SKM-1 treated with dmso at 0.1 percent for 144 hours (cell line): ENCODE data around the gene OR2AT4.
"Not testable (repeated sequence)": the region's sequence is repeated elsewhere in the genome, so short reads cannot be mapped to it uniquely, and the experiment has no call there.

Source experiments
- DNase-seq: peaks from one replicate; lab custom pipeline; 2025; ENCODE audit not compliant: unreplicated experiment; lab: John Stamatoyannopoulos, UW

Gene OR2AT4

DNA sequence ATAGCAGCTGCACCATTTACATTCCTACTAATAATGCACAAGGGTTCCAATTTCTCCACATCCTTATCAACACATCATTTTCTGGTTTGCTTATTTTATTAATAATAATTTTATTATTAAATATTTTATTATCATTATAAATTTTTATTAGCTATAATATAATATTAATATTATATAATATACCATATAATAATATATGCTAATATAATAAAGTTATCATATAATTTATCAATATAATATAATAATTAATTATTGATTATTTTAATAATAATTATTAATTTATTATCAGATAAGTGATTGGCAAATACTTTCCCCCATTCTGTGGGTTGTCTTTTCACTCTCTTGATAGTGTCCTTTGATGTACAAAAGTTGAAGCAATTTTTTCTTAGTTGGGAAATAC, 27.7 kb downstream of the OR2AT4 start:
- DNase-seq, result no peak

GRCh38 chr11:75068559-75068958, 28.1 kb downstream of the OR2AT4 start:
- DNase-seq, result no peak

GRCh38 chr11:75066061-75066460, 30.6 kb downstream of the OR2AT4 start:
- no peak for DNase-seq

GRCh38 chr11:75063741-75064314, 32.8 kb downstream of the OR2AT4 start:
- DNase-seq, result no peak

- DNase-seq, result no peak
Observed at GRCh38 chr11:75059299-75059698, 37.4 kb downstream of the OR2AT4 start.

- DNase-seq, result no peak
Observed at GRCh38 chr11:75056814-75057213, 39.9 kb downstream of the OR2AT4 start.

GRCh38 chr11:75055511-75055910, 41.2 kb downstream of the OR2AT4 start:
- DNase-seq, result no peak

DNA sequence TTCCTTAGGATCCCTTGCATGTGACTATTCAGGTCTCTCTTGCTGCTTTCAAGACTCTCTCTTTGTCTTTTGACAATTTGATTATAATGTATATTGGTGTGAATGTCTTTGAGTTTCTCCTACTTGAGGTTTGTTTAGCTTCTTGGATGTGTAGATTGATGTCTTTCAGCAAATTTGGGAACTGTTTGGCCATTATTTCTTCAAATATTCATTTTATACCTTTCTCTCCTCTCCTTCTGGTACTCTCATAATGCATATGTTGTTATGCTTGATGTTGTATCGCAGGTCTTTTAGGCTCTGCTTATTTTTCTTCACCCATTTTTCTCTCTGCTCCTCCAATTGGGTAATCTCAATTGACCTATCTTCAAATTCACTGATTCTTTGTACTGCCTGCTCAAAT, 44.2 kb downstream of the OR2AT4 start:
- DNase-seq, result no peak

- no peak for DNase-seq
Observed at GRCh38 chr11:75051043-75051442, 45.6 kb downstream of the OR2AT4 start.

DNA sequence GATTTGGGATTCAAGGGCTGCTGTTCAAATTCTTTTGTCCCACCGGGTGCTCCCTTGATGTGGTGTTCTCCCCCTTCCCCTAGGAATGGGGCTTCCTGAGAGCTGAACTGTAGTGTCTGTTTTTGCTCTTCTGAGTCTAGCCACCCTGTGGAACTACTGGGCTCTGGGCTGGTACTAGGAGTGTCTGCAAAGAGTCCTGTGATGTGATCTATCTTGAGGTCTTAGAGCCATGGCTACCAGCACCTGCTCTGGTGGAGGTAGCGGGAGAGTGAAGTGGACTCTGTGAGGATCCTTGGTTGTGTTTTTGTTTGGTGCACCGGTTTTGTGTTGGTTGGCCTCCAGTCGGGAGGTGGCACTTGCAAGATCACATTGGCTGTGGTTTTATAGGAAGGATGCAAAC, 46.2 kb downstream of the OR2AT4 start:
- DNase-seq, result no peak

DNA sequence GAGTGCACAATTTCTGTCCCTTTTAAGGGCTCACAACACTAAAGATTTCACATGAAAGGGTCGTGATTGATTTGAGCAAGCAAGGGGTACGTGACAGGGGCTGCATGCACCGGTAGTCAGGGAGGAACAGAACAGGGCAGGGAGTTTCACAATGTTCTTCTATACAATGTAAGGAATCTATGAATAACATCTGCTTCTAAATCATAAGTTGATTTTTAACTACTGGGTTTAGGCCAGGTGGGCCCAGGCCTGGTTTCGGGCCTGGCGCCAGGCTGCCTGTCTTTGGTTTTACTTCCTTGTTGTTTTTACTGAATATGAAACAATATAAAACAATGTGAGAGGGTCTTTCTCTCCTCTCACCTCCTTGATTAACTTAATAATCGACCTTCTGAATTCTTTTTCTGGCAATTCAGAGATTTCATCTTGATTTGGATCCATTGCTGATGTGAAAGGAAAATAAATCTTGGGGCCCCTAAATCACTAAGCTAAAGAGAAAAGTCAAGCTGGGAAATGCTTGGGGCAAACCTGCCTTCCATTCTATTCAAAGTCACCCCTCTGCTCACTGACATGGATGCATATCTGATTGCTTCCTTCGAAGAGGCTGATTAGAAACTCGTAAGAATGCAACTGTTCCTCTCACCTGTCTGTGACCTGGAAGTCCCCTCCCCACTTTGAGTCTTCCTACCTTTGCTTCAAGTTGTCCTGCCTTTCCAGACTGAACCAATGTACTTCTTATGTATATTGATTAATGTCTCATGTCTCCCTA, 47.0 kb downstream of the OR2AT4 start:
- DNase-seq, result not testable (repeated sequence)

GRCh38 chr11:75047191-75047590, 49.5 kb downstream of the OR2AT4 start:
- DNase-seq, result no peak

DNA sequence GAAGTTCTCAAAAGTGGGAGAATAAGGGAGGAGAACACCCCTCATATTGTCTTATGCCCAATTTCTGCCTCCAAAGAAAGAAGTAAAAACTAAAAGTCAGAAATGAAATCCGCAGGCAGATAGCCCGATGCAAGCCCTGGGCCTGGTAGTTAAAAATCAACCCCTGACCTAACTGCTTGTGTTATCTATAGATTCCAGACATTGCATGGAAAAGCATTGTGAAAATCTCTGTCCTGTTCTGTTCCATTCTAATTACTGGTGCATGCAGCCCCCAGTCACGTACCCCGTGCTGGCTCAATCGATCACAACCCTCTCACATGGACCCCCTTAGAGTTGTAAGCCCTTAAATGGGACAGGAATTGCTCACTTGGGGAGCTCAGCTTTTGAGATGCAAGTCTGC, 50.0 kb downstream of the OR2AT4 start:
- not testable (repeated sequence) for DNase-seq

GRCh38 chr11:75044381-75045170, 52.1 kb downstream of the OR2AT4 start:
- DNase-seq, result not testable (repeated sequence)

GRCh38 chr11:75041821-75042220, 54.9 kb downstream of the OR2AT4 start:
- DNase-seq, result not testable (repeated sequence)

- no peak for DNase-seq
Observed at GRCh38 chr11:75041263-75041662, 55.4 kb downstream of the OR2AT4 start.

DNA sequence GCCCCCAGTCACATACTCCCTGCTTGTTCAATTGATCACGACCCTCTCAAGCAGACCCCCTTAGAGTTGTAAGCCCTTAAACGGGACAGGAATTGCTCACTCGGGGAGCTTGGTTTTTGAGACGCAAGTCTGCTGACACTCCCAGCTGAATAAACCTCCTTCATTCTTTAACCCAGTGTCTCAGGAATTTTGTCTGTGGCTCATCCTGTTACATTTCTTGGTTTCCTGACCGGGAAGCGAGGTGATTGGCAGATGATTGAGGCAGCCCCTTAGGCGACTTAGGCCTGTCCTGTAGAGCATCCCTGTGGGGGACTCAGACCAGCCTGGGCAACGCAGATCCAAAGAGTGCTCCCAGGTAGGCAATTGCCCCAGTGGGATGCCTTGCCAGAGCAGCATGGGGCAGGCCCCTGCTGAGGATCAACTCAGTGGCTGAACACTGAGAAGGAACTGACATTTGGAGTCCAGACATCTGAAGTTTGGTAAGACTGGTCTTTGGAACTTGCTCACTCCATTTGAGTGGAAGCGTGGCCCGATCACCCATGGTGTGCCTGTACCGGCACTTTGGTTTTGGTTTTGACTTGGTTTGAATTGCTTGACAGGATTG, 56.4 kb downstream of the OR2AT4 start:
- no peak for DNase-seq

- no peak for DNase-seq
Observed at GRCh38 chr11:75035911-75036565, 60.6 kb downstream of the OR2AT4 start.

DNA sequence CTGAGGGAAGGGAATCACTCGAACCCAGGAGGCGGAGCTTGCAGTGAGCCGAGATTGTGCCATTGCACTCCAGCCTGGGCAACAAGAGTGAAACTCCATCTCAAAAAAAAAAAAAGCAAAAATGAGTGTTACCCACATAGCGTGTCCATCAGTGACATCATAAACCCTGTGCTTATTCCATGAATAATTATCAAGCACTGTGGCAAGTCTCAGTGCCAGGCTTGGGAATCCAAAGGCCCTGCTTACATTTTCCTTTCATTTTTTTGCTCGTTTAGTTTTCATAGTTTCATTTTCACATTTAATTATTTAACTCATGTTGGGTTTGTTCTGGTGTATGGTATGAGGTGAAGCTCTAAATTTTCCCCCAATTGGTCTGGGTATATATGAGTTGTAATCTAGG, 61.4 kb downstream of the OR2AT4 start:
- no peak for DNase-seq

GRCh38 chr11:75033916-75034315, 62.8 kb downstream of the OR2AT4 start:
- no peak for DNase-seq

GRCh38 chr11:75032550-75032935, 64.1 kb downstream of the OR2AT4 start:
- DNase-seq, result no peak
